Adrenal gland (tissue), 5 donors: ENCODE results near the gene SARNP.

Experiments
- POLR2A ChIP-seq, 2 donors: fragments of 450-650 bp; IDR thresholded peaks; one replicate each; pipeline ENCODE4 v1.6.1; 2017; ENCODE audit warnings: antibody characterized with exemption in 2 of 2, mild to moderate bottlenecking in 2 of 2, moderate library complexity in 1 of 2
- TF ChIP-seq, protein P1 (sequence below), 6 experiments: fragments of 450-650 bp in 4 of 6; fragments of 200-600 bp in 2 of 6; sonication (generic) in 1 of 6; IDR thresholded peaks; 1 replicate in 5 of 6; 2 replicates in 1 of 6; pipeline versions ENCODE4 v1.5.1 to v1.8.0; 2016 to 2021; ENCODE audit warnings: antibody characterized with exemption in 6 of 6, mild to moderate bottlenecking in 2 of 6, moderate library complexity in 1 of 6
- donor health status: DM: no; HTN: no; CAD: no.

DNA sequence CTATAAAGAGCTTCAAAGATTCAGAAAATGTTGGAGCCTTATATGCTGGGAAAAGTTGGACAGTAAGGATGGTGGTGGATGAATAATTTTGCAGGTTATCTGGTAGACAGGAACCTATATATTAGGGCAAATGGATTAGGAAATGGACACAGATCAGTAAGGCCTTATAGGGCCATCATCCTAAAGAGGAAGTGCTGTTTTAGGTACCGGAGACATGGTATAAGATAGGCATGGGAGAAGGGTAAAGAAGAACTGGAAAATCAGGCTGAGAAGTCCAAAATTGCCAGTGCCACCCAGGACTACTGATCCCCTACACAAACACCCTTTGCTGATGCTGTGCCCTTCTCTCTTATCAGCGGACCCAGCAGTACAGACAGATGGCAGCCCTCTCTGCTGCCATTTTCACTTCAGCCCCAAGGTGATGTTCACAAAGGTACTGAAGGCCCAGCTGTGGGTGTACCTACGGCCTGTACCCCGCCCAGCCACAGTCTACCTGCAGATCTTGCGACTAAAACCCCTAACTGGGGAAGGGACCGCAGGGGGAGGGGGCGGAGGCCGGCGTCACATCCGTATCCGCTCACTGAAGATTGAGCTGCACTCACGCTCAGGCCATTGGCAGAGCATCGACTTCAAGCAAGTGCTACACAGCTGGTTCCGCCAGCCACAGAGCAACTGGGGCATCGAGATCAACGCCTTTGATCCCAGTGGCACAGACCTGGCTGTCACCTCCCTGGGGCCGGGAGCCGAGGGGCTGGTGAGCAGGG, 69.1 kb downstream of the SARNP start:
- TF ChIP-seq, protein P1, sequence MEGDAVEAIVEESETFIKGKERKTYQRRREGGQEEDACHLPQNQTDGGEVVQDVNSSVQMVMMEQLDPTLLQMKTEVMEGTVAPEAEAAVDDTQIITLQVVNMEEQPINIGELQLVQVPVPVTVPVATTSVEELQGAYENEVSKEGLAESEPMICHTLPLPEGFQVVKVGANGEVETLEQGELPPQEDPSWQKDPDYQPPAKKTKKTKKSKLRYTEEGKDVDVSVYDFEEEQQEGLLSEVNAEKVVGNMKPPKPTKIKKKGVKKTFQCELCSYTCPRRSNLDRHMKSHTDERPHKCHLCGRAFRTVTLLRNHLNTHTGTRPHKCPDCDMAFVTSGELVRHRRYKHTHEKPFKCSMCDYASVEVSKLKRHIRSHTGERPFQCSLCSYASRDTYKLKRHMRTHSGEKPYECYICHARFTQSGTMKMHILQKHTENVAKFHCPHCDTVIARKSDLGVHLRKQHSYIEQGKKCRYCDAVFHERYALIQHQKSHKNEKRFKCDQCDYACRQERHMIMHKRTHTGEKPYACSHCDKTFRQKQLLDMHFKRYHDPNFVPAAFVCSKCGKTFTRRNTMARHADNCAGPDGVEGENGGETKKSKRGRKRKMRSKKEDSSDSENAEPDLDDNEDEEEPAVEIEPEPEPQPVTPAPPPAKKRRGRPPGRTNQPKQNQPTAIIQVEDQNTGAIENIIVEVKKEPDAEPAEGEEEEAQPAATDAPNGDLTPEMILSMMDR (IDR thresholded peaks at IDR 0.05), result no peak
- TF ChIP-seq POLR2A (IDR thresholded peaks at IDR 0.05), result no peak
